Activated CD4-positive, alpha-beta T cell treated with anti-CD3 and anti-CD28 coated beads for 4 hours (primary cell): ENCODE measurements around the gene MORC1.
A peak's percentile ranks its signal among the peaks of the same experiment; 100 is the strongest.

ENCODE experiments used
- DNase-seq, 2 donors: peaks; one replicate each; pipeline ENCODE4 v3.0.0-alpha.2; 2020

MORC1 gene

GRCh38 chr3:109026821-109027220 is 91.1 kb downstream of the MORC1 start:
- DNase-seq, result no peak

GRCh38 chr3:109025896-109026295 is 92.0 kb downstream of the MORC1 start:
- DNase-seq, result no peak

DNA sequence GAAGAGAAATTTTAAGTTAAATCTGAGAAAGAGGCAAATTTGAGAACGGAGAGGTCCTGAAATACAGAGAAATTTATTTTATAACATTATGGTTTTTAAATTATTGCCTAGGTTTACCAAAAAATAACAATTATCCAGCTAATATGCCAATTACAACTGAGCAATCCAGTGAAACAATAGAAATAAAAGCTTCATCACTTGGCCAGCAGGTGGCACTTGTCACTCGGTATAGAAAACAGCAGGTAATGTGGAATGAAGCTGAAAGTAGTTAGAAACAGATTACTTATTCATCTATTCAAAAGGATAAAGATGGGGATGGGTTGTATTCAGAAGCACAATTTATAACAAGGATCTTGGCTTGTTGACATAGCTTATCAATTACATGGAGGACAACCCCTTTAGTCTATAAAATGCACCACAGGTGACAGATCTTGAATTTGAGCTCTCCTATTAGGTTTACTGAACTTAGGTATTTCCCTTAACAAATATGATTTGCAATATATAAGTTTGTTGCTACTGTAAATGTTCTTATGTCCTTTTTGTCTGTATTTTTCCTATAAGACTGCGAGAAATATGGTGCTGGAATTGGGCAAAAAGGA is 94.2 kb downstream of the MORC1 start:
- DNase-seq, result peak; percentile 5 to 25

GRCh38 chr3:109023167-109023566 is 94.8 kb downstream of the MORC1 start:
- no peak for DNase-seq

GRCh38 chr3:109021556-109021955 is 96.4 kb downstream of the MORC1 start:
- no peak for DNase-seq

DNA sequence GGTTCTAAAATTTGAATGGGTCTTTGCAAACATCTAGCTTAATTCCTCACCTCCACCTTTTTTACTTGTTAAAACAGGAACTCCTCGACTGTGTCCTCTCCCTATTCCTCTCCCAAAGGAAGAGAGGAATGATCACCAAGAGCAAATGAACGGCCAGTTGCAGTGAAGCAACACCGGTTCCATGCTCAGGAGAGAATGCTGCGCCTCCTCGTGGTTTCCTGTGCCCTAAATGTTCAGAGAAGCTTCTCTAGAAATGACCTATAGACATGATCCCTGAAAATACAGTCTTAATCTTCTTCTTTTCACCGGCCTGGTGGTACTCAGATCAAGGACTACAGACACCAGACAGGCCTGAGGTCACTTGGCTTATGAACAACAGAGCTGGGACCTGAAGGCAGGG is 99.1 kb downstream of the MORC1 start:
- DNase-seq, result no peak

- no peak for DNase-seq
Observed at GRCh38 chr3:109005443-109005842, 112.5 kb downstream of the MORC1 start.

GRCh38 chr3:108998436-108998835 is 119.5 kb downstream of the MORC1 start:
- no peak for DNase-seq

DNA sequence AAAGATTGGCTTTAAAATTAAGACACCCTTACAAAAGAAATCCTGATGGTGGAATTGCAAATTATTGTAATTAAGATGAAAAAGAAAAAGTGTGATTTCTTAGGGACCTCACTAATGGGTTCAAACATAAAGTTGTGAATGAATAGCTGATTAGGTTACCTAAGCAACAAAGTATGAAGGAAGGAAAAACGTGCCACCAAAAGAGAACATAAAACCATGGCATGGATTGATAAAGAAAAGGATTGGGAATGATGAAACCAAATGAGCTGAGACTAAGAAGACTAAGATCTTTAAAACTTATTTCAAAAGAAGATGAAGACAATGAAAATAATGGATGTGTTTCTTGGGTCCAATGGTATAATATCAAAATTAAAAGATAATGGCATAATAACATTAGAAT is 132.1 kb downstream of the MORC1 start:
- DNase-seq, result no peak

- no peak for DNase-seq
Observed at GRCh38 chr3:108983051-108983450, 134.9 kb downstream of the MORC1 start.

DNA sequence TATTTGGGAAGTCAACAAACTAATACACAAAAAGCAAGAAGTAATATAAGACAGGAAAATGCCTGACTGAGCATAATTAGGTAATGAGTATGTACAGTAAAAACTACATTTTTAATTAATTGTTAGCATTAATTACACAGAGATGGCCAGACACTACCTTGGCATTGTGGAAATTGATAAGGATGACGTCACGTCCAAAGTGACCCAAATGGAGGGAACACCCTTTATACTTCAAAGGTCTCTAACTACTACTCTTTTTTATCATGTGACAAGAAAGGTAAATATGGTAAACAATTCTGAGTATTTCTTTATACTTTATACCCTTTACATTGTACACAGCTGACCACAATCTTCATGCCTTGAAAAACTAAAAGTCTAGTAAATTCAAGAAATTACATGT is 141.9 kb downstream of the MORC1 start:
- no peak for DNase-seq

- no peak for DNase-seq
Observed at GRCh38 chr3:108973019-108973418, 144.9 kb downstream of the MORC1 start.

GRCh38 chr3:108972482-108972881 is 145.5 kb downstream of the MORC1 start:
- no peak for DNase-seq

DNA sequence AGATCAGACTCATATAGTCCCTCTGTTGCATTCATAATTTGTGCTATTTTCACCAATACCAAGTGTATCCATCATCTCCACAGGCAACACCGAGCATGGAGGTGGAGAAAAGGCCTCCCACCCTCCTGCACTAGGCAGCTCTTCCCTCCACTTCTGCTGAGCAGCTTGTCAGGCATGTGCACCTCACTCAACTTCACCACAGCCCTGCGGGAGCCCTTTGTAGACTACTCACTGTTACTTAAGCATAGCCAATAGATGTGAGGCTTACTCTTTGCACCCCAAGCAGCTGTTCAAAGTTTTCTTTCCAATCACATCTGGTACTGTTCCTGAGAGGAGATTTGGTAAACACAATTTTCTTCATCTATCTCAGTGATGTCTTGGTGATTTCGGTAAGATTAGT is 147.4 kb downstream of the MORC1 start:
- no peak for DNase-seq

GRCh38 chr3:108966773-108967172 is 151.2 kb downstream of the MORC1 start:
- DNase-seq, result no peak

DNA sequence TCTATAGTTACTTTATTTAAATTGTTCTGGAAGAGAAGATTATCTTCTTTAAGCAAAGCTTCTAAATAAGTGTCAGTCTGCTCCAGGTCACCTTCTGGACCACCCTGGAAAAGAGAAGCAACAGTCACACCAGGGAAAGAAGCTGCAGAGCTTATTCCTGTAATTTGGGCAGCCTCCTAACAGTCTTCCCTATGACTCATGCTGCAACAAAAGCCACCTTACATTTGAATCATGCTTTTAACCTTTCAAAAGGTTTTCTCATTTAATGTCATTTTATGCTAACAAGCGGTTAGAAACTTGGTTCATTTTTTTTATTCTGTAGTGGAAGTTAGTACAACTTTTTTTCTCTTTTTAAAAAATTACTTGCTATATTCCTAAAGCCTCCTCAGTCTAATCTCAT is 158.9 kb downstream of the MORC1 start:
- DNase-seq, result no peak

DNA sequence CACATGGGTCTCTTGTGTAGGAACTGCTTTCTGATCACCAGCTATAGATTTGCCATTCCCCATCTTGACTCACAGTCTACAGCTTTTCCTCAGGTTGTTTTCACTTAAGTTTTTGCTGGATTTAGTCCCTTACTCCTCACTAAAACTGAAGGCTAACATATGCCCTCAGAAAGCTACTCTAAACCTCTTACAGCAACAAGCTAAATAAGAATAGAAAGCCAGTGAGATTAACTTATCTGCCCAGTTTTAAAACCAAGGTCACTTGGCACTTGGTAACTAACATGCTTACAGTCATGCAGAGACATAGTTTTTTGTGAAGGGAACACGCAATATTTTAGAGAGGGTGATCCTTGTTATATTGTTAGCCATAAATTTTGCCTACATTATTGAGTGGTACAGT is 164.2 kb downstream of the MORC1 start, which contains the start of gene GUCA1C:
Gene GUCA1C, minus strand, starts transcription at position 180 of the 400 bp plus-strand sequence. Its CDS starts 117 bp downstream, at position 63.
- no peak for DNase-seq

DNA sequence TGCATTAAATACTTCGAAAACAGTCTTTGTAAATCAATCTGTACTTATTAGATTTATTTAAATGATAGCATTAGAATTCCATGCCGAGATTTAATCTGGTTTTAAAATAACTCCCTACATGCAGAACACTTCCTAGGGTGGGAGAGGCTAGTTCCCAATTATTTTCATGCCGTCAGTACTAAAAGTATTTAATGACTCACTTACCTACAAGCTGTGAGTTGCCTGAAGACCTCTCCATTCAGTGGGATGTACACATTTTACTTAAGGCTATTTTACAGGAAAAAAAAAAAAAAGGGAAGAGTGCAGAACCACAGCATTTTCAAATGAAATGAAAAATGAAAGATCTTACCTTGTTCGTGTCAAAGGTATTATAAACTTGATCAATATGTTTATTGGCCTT is 164.7 kb downstream of the MORC1 start:
- DNase-seq, result no peak

DNA sequence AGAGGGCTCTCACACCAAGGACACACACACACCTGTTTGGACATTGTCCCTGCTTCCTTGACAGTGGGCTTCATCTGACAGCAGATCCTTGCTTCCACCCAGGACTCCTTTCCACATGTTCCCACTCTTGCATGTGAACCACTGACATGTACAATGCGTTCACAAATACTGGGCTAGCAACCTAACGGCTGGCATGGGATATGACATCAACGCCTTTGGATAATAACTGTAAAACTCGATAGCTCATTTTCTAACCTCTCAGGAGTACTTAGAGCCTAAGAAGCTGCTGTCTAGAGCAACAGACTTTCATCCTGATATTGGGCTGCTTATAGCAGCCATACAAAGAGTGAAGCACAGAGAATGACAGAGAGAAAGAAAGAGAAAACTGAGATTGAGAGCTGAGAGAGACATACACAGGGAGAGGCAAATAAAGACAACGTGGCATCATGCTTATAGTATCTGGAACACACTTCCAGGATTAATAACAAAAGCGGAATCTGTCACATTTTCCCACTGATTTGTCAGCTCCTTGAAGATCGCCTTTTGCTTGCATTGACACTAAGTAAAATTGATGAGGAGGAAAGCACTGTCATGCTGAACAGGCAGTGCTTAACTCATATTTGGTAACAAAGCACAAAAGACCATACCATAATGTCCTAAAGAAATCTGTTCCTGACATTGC is 166.0 kb downstream of the MORC1 start:
- DNase-seq, result no peak

DNA sequence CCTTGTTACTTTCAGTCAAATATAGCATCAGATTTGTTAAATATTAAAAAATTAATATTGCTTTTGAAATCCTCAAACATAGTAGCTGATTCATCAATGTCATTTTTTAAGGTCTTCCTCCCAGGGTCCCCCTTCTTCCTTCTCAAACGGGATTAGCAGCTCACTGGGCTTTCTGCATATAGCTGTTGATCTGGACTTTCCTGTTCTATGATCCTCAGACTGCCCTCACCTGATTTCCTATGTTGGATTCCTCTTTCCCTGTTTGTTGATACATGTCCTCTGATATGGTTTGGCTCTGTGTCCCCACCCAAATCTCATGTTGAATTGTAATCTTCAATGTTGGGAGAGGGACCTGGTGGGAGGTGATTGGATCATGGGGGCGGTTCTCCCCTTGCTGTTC is 170.1 kb downstream of the MORC1 start:
- DNase-seq, result no peak

- DNase-seq, result no peak
Observed at GRCh38 chr3:108946292-108947285, 171.3 kb downstream of the MORC1 start.

- no peak for DNase-seq
Observed at GRCh38 chr3:108940568-108941263, 177.2 kb downstream of the MORC1 start.

DNA sequence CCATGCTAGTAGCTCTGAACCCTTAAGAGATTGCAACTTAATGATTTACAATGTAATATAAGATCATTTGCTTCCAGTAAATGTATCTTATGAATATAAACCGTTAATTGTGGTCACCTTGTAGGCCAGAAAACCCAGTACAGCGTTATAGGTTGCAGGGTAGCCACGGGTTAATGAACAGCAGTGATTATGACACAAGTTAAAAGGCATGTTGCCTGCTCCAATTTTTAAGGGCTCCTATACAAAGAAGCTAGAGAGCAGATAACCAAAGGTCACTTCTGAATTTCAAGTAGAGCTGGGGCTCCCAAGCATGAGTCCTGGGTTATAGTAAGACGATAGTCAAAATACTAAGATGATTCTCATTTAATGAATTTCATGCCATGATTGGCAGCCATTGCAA is 177.8 kb downstream of the MORC1 start:
- DNase-seq, result no peak
